Umbilical cord (tissue), 2 donors: ENCODE measurements around the gene FXYD7. TPM values are rescaled to one million over a fixed set of nuclear protein-coding genes. Genes with fewer than 3 reads are reported as not detected.
A peak's percentile ranks its signal among the peaks of the same experiment; 100 is the strongest.
"Not testable (repeated sequence)": the region's sequence is repeated elsewhere in the genome, so short reads cannot be mapped to it uniquely, and the experiment has no call there.

Experiments used
- DNase-seq: peaks from one replicate; pipeline ENCODE4 v3.0.0-alpha.2; 2015; ENCODE audit warnings: low spot score
- total RNA-seq: library from RNA; depleted of rRNA; stranded (reverse); fragments of >200 nt; gene quantifications from one replicate; pipeline ENCODE4 v1.2.3, GENCODE V29; 2014; ENCODE audit warnings: low replicate concordance; ENCODE audit not compliant: insufficient read depth

The FXYD7 gene
- total RNA-seq, 1 donor from 2014 or later, result 1.2 TPM

DNA sequence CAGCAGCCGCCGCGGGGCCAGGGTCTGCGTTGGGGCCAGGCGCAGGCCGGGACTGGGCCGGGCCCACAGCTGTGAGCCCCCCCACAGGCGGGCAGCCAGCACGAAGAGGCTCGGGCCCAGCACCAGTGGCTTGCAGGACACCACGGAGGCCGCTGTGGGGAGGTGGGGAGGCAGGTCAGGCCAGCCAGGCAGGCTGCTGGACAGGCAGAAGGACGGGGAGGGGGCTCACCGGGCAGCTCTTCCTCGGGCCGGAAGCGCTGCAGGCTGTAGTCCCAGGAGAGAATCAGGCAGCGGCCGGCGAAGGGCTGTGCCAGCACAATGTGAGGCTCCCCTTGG lies 16.5 kb upstream of the FXYD7 start:
- DNase-seq, result peak; percentile 21

DNA sequence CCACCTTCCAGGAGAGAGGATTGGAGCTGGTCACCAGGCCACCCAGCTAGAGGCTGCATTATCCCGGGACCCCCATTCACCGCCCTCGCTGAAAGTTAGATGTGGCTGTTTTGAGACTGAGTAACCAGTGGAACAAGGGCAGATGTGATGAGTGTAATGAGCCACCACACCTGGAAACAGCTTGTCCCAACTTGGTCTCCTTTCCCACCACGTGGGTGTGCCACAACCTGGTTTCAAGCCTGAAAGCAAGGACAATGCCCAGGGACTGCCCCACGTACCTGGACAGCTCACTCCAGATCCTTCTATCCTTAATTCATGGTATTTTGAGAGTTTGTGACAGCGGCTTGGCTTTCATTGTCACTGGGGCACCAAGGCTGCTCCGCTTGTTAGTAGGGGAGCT lies 15.2 kb upstream of the FXYD7 start:
- no peak for DNase-seq

- no peak for DNase-seq
These were observed 14.5 kb upstream of the FXYD7 start for GRCh38 chr19:35128398-35129057.

DNA sequence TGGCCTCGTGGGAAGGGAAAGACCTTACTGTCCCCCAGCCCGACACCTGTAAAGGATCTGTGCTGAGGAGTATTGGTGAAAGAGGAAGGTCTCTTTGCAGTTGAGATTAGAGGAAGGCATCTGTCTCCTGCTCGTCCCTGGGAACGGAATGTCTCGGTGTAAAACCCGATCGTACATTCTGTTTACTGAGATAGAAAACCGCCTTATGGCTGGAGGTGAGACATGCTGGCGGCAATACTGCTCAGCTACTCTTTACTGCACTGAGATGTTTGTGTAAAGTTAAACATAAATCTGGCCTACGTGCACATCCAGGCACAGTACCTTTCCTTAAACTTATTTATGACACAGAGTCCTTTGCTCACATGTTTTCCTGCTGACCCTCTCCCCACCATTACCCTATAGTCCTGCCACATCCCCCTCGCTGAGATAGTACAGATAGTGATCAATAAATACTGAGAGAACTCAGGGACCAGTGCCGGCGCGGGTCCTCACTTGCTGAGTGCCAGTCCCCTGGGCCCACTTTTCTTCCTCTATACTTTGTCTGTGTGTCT lies 13.3 kb upstream of the FXYD7 start:
- not testable (repeated sequence) for DNase-seq

- DNase-seq, result no peak
These were observed 12.0 kb upstream of the FXYD7 start for GRCh38 chr19:35130761-35131720.

- DNase-seq, result no peak
These were observed 10.8 kb upstream of the FXYD7 start for GRCh38 chr19:35132254-35132653.

DNA sequence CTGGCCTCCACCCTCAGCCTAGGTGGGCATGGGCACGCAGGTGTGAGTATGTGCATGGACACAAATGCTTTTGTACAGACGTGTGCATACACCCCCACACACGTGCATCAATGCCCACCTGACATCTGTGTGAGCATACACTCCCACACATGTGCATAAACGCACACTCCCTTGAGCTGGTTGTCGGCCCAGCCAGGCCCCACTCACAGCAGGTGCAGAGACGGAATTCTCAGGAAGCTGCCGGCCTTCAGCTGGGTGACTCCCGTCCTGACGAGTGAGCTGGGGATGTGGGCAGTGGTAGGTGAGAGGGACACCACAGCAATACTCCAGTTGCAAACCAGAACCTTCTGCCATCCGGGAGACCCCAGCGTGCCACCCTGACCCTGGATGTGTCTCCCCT lies 9.2 kb upstream of the FXYD7 start:
- DNase-seq, result no peak

GRCh38 chr19:35134601-35135242 lies 8.3 kb upstream of the FXYD7 start, which contains the start of gene LGI4:
Gene LGI4 (minus strand): TSS chr19:35135059. CDS start chr19:35134680, 379 bp downstream.
- DNase-seq, result peak; percentile 67

- DNase-seq, result peak; percentile 89
These were observed 7.6 kb upstream of the FXYD7 start for GRCh38 chr19:35135389-35135909.

DNA sequence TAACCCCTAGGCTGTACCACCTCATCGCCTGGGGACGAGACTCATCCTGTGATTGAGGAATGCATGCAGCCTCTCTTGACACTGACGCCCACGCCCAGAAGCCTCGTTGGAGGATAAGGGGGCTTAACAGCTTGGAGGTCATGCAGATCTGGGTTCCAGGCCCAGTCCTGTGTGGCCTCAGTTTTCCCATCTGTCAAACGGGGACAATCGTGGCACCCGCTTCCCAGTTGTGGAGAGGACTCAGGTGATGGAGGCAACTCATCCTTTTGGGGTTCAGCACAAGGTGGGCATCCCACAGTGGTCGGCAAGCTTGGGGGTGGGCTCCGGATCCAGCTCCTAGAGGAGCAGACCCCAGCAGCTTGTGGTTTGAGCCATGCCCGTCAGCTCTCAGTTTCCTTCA lies 6.8 kb upstream of the FXYD7 start:
- no peak for DNase-seq

- DNase-seq, result no peak
These were observed 5.9 kb upstream of the FXYD7 start for GRCh38 chr19:35136977-35137702.

GRCh38 chr19:35138305-35138892 lies 4.7 kb upstream of the FXYD7 start, which contains the start of gene FXYD1:
Gene FXYD1 (plus strand): TSS chr19:35138824. CDS start chr19:35140080, 1,256 bp downstream.
- DNase-seq, result peak; percentile 88

DNA sequence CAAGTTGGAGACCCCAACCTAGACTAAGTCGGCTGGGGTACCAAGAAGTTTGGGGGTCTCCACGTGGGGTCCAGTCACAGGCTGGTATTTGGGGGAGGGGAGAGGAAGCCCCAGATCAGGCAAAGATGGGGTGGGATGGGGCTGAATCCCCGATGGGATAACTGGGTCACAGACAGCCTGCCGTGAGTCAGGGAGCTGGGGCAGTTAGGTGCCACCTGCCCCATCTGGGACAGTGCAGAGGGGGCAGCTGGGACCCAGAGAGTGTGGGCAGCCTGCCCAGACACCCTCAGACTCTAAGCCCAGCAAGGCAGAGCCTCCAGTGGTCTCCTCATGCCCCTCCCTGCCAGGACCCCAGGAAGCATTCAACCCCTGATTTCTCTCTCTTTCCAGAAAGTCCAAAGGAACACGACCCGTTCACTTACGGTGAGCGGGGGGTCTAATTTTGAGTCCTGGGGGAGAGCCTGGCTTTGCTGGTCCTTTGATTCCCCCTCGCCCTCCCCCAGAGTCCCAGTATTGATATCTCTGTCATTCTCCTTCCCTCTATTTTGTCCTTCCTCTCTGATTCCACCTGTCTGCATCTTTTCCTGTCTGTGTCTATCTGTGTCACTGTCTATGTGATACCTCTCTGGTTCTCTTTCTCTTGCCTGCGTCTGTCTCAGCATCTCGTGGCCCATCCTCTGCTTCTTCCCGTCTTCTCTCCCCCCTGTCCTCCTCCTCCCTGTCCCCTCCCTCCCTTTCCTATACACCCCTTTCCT lies 2.7 kb upstream of the FXYD7 start:
- no peak for DNase-seq

DNA sequence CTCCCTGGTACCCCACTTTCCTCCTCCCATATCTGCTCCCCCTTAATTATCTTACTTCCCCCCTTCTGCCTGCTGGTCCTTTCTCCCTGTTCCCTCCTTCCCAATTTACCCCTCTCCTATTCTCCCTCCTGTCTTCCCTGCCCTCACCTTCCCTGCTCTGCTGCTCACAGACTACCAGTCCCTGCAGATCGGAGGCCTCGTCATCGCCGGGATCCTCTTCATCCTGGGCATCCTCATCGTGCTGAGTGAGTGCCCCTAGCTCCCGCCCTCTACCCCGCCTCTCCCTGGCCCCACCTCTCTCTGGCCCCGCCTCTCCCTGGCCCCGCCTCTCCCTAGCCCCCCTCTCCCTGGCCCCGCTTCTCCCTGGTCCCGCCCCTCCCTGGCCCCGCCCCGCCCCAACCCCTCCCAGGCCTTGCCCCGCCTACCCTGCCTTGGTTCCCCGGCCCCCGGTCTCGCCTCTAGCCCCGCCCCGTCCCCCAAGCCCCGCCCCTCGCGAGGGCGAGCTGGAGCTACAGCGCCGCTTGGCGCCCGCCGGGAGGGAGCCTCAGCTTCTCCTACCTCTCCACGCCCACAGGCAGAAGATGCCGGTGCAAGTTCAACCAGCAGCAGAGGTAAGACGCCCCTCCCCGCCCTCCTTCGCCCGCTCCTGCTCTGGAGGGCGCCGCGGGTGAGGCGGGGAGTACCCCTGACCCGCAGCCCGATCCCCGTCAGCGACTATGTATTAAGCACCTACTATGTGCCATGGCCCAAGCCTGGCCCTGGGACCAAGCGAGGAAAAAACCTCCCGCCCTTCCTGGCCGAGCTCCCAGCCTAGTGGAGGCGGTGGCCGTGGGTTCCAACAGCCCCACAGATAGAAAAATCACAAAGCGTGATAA lies 1.9 kb upstream of the FXYD7 start:
- DNase-seq, result peak; percentile 89

- DNase-seq, result peak; percentile 23
These were observed 1.0 kb upstream of the FXYD7 start for GRCh38 chr19:35141837-35142605.

DNA sequence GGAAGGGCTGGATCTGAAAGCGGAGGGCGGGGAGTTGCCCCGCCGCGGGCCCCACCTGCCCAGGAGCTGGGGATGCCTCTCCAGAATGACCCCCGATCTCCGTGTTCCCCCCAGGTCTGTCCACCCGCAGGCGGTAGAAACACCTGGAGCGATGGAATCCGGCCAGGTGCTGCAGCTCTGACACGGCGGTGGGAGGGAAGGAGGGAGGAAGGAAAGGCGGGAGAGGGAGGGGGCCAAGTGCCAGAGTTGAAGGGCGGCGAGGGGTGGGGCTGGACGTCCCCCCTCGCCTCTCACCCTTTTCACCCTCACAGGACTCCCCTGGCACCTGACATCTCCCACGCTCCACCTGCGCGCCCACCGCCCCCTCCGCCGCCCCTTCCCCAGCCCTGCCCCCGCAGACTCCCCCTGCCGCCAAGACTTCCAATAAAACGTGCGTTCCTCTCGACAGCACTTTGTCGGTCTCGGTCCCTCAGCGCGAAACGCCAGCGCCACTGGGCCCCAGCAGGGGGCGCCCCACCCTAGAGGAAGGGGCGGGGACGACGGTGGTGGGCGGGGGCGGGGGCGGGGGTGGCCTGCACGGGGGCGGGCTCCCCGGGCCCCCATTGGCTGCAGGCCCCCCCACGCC lies 337 bp upstream of the FXYD7 start:
- peak; percentile 41 for DNase-seq

DNA sequence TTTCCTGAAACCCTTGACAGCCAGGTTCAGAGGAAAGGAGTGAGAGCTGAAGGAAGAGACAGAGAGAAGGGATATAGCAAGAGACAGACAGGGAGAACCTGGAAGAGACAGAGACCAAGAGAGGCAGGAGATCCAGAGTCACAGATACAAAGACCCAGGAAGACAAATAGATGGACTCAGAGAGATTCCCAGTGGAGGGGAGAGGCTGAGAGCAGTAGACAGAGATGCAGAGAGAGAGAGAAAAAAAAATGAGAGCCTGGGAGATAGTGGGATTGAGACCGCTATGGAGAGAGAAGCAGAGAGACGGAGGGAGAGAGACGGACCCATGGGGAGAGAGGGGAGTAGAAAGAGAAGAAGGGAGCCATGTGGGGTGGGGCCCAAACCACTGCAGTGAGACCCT lies 763 bp downstream of the FXYD7 start:
- no peak for DNase-seq

DNA sequence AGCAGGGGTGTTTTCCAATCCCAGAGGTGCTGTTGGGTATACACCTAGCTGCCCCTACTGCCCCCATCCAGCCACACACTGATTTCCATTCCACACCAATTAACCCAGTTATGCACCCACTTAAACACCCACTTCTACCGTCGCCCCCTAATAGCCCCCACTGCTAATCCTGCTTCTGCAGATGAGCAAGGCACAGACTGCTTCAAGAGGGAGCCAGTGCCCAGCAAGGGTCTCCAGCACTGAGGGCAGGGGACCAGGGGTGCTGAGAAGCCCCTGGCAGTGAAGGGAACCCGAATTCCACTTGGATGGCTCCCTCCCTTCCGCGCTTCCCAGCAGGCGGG lies 1.2 kb downstream of the FXYD7 start:
- no peak for DNase-seq
